HG02943 (cell line): ENCODE data around the gene FHL1.

Experiments
- ATAC-seq: cut with Tn5 transposase; IDR thresholded peaks from one replicate; pipeline ENCODE4 v1.9.1; 2021; ENCODE audit warnings: mild to moderate bottlenecking, low read depth, moderate library complexity; ENCODE audit not compliant: unreplicated experiment

Gene FHL1

GRCh38 chrX:136246201-136246600 lies 98.9 kb downstream of the FHL1 start:
- ATAC-seq: no peak

GRCh38 chrX:136250191-136251040 lies 103.1 kb downstream of the FHL1 start:
- ATAC-seq: peak; percentile 41

GRCh38 chrX:136251041-136251991 lies 104.0 kb downstream of the FHL1 start, which contains the start of gene MAP7D3:
MAP7D3 (minus strand) TSS chrX:136251400; CDS start chrX:136251358, 42 bp downstream.
- ATAC-seq: peak; percentile 66

- ATAC-seq: no peak
These were observed 108.2 kb downstream of the FHL1 start for GRCh38 chrX:136255541-136255940.

GRCh38 chrX:136256026-136256425 lies 108.7 kb downstream of the FHL1 start:
- ATAC-seq: no peak

GRCh38 chrX:136258951-136259350 lies 111.6 kb downstream of the FHL1 start:
- no peak for ATAC-seq

GRCh38 chrX:136259543-136259942 lies 112.2 kb downstream of the FHL1 start:
- no peak for ATAC-seq

GRCh38 chrX:136260776-136261175 lies 113.4 kb downstream of the FHL1 start:
- ATAC-seq: no peak
